PC-9 (cell line): ENCODE measurements around the gene CACNA1A. TPM values are rescaled to one million over a fixed set of nuclear protein-coding genes. Genes with fewer than 3 reads are reported as not detected.
"Not testable (repeated sequence)": the region's sequence is repeated elsewhere in the genome, so short reads cannot be mapped to it uniquely, and the experiment has no call there.

Experiments used
- BruUV-seq: library from RNA; stranded (reverse); fragments of 400-500 nt; replicated peaks from 2 replicates; lab custom pipeline; 2021; lab: Mats Ljungman, UMichigan
- CTCF ChIA-PET: fragments of 300-600 bp; sonication (Branson Sonifier 250); formaldehyde crosslinking; loops from one replicate; lab custom pipeline; 2022; ENCODE audit warnings: antibody characterized with exemption; lab: Charles Lee
- POLR2A ChIA-PET: fragments of 300-600 bp; sonication (Branson Sonifier 250); formaldehyde crosslinking; loops from one replicate; lab custom pipeline; 2022; ENCODE audit warnings: antibody characterized with exemption; ENCODE audit not compliant: unreplicated experiment; lab: Charles Lee
- DNase-seq, 2 experiments: peaks; one replicate each; pipeline versions ENCODE4 v3.0.0 to v3.0.0-alpha.2; 2015 to 2022; ENCODE audit warnings: mixed read lengths in 1 of 2
- H2AFZ ChIP-seq: fragments of 200-600 bp; sonication (generic); 2 replicates; pipeline ENCODE4 v1.8.1; 2017; ENCODE audit warnings: antibody characterized with exemption
- H3F3A ChIP-seq: fragments of 200-600 bp; sonication (generic); 2 replicates; pipeline ENCODE4 v1.8.1; 2017; ENCODE audit warnings: antibody characterized with exemption, mild to moderate bottlenecking, low read depth; ENCODE audit not compliant: insufficient read depth
- H3K27ac ChIP-seq: fragments of 200-600 bp; sonication (generic); 2 replicates; pipeline ENCODE4 v1.6.1; 2016; ENCODE audit warnings: mixed run types
- H3K27me3 ChIP-seq: fragments of 200-600 bp; sonication (generic); 2 replicates; pipeline ENCODE4 v1.6.1; 2016; ENCODE audit warnings: low read depth, mixed run types; ENCODE audit not compliant: insufficient read depth
- H3K36me3 ChIP-seq: fragments of 200-600 bp; sonication (generic); 2 replicates; pipeline ENCODE4 v1.6.1; 2016; ENCODE audit warnings: low read depth, mixed run types
- H3K4me1 ChIP-seq: fragments of 200-600 bp; sonication (generic); replicated peaks from 2 replicates; pipeline ENCODE4 v1.6.1; 2016; ENCODE audit warnings: mixed run types; ENCODE audit not compliant: insufficient read depth
- H3K4me2 ChIP-seq: fragments of 200-600 bp; sonication (generic); 2 replicates; pipeline ENCODE4 v1.6.1; 2017; ENCODE audit warnings: mixed run types
- H3K4me3 ChIP-seq: fragments of 200-600 bp; sonication (generic); 2 replicates; pipeline ENCODE4 v1.6.1; 2016; ENCODE audit warnings: mixed run types
- H3K79me2 ChIP-seq: fragments of 200-600 bp; sonication (generic); 2 replicates; pipeline ENCODE4 v1.6.1; 2017; ENCODE audit warnings: low read depth, mixed run types
- H3K9me2 ChIP-seq: fragments of 200-600 bp; sonication (generic); 2 replicates; pipeline ENCODE4 v1.8.1; 2017; ENCODE audit warnings: mild to moderate bottlenecking; ENCODE audit not compliant: insufficient read depth
- H3K9me3 ChIP-seq: fragments of 200-600 bp; sonication (generic); 2 replicates; pipeline ENCODE4 v1.8.1; 2016; ENCODE audit warnings: low read depth; ENCODE audit not compliant: insufficient read depth
- H4K20me1 ChIP-seq: fragments of 200-600 bp; sonication (generic); 2 replicates; pipeline ENCODE4 v1.8.1; 2017; ENCODE audit not compliant: insufficient read depth
- CTCF ChIP-seq: fragments of 200-600 bp; sonication (generic); conservative IDR thresholded peaks from 2 replicates; pipeline ENCODE4 v1.6.1; 2017; ENCODE audit warnings: mixed run types, antibody characterized with exemption, mild to moderate bottlenecking, moderate library complexity
- EZH2 ChIP-seq: fragments of 200-600 bp; sonication (generic); IDR thresholded peaks from 2 replicates; pipeline ENCODE4 v1.8.0; 2017; ENCODE audit warnings: antibody characterized with exemption, low read depth
- intact Hi-C: fragments of 100-400 bp; cut with micrococcal nuclease; formaldehyde crosslinking; loops from one replicate; pipeline ENCODE4 v1.10.0; 2022; ENCODE audit not compliant: unreplicated experiment
- total RNA-seq: library from RNA; stranded (reverse); gene quantifications from 2 replicates; pipeline ENCODE4 v1.2.3, GENCODE V29; 2021

CACNA1A gene
- total RNA-seq, 1 experiment from 2014 or later: 0.35 TPM

GRCh38 chr19:13256918-13257317 lies 249.4 kb downstream of the CACNA1A start:
- no peak overlapping the region for H2AFZ ChIP-seq
- peaks cover 16% of the 10 kb centered on the region for H3F3A ChIP-seq
- ChIA-PET POLR2A (no interaction called here), CTCF (no interaction called here)
- peaks cover 3% of the 10 kb centered on the region; the same call in 1 of the 2 replicates for H3K9me3 ChIP-seq
- H4K20me1 ChIP-seq: no peaks in the 10 kb centered on the region
- DNase-seq: no peak
- H3K4me1 ChIP-seq: peaks cover 15% of the 10 kb centered on the region
- no peak overlapping the region for H3K27ac ChIP-seq
- intact Hi-C loops: no loop called here
- BruUV-seq: no TSS peak
- no peaks in the 10 kb centered on the region for H3K79me2 ChIP-seq
- TF ChIP-seq EZH2 (no peak), CTCF (no peak)
- H3K36me3 ChIP-seq: no peaks in the 10 kb centered on the region
- H3K4me2 ChIP-seq: no peak overlapping the region
- H3K4me3 ChIP-seq: no peak overlapping the region
- no peaks in the 10 kb centered on the region for H3K9me2 ChIP-seq
- no peaks in the 10 kb centered on the region for H3K27me3 ChIP-seq

GRCh38 chr19:13256398-13256797 lies 249.9 kb downstream of the CACNA1A start:
- H3K4me2 ChIP-seq, H3K4me1 ChIP-seq, H3K36me3 ChIP-seq, POLR2A ChIA-PET, H3K79me2 ChIP-seq, BruUV-seq, DNase-seq, H4K20me1 ChIP-seq, H3K4me3 ChIP-seq, H3K27me3 ChIP-seq, H3K9me2 ChIP-seq, H3K9me3 ChIP-seq, H2AFZ ChIP-seq, CTCF ChIA-PET, intact Hi-C loops, H3K27ac ChIP-seq: not testable (repeated sequence)
- peaks cover 11% of the 10 kb centered on the region for H3F3A ChIP-seq

- ChIA-PET CTCF (no interaction called here), POLR2A (no interaction called here)
- Histone ChIP-seq H3K27me3 (no peaks in the 10 kb centered on the region), H3F3A (peaks cover 5% of the 10 kb centered on the region), H4K20me1 (no peaks in the 10 kb centered on the region), H3K4me1 (peaks cover 4% of the 10 kb centered on the region; the same call in 1 of the 2 replicates), H3K79me2 (no peaks in the 10 kb centered on the region), H2AFZ (no peak overlapping the region), H3K9me2 (no peaks in the 10 kb centered on the region), H3K4me2 (no peak overlapping the region), H3K27ac (no peak overlapping the region), H3K4me3 (no peak overlapping the region), H3K9me3 (peaks cover 3% of the 10 kb centered on the region; the same call in 1 of the 2 replicates), H3K36me3 (no peaks in the 10 kb centered on the region)
- no peak for DNase-seq
- TF ChIP-seq CTCF (no peak), EZH2 (no peak)
- no TSS peak for BruUV-seq
- intact Hi-C loops: no loop called here
Measured at GRCh38 chr19:13255719-13256059, 250.6 kb downstream of the CACNA1A start.

GRCh38 chr19:13255041-13255718 lies 251.1 kb downstream of the CACNA1A start:
- ChIA-PET CTCF (interaction anchor here (0.6 kb wide), 1 partner anchor 191 kb away, joined by 3 read pairs; no protein-coding TSS in a partner anchor), POLR2A (no interaction called here)
- H3K4me1 ChIP-seq: no peaks in the 10 kb centered on the region
- peaks cover 3% of the 10 kb centered on the region; the same call in 1 of the 2 replicates for H3K9me3 ChIP-seq
- no peak for DNase-seq
- H2AFZ ChIP-seq: no peak overlapping the region
- H4K20me1 ChIP-seq: no peaks in the 10 kb centered on the region
- no peak overlapping the region for H3K4me3 ChIP-seq
- TF ChIP-seq EZH2 (no peak), CTCF (no peak)
- no peak overlapping the region for H3K4me2 ChIP-seq
- H3K36me3 ChIP-seq: no peaks in the 10 kb centered on the region
- intact Hi-C loops: no loop called here
- H3K27ac ChIP-seq: no peak overlapping the region
- BruUV-seq: no TSS peak
- H3K9me2 ChIP-seq: no peaks in the 10 kb centered on the region
- no peaks in the 10 kb centered on the region for H3K27me3 ChIP-seq
- no peaks in the 10 kb centered on the region for H3K79me2 ChIP-seq
- H3F3A ChIP-seq: peaks cover under 1% of the 10 kb centered on the region; the same call in 1 of the 2 replicates
